Activated CD8-positive, alpha-beta memory T cell treated with anti-CD3 and anti-CD28 coated beads, Interleukin-2, amount 50 U/mL, for 48 hours (primary cell): Measurements from ENCODE around the gene SLC6A19.

Experiments used
- DNase-seq: peaks from one replicate; pipeline ENCODE4 v3.0.0-alpha.2; 2020

SLC6A19 gene

GRCh38 chr5:1211701-1212100, 10.3 kb downstream of the SLC6A19 start:
- DNase-seq: no peak

- DNase-seq: no peak
Observed at GRCh38 chr5:1212271-1212670, 10.9 kb downstream of the SLC6A19 start.

- DNase-seq: no peak
Observed at GRCh38 chr5:1212881-1213280, 11.5 kb downstream of the SLC6A19 start.

- no peak for DNase-seq
Observed at GRCh38 chr5:1213508-1214162, 12.2 kb downstream of the SLC6A19 start.

- DNase-seq: no peak
Observed at GRCh38 chr5:1214163-1214935, 13.0 kb downstream of the SLC6A19 start.

- no peak for DNase-seq
Observed at GRCh38 chr5:1214936-1215220, 13.5 kb downstream of the SLC6A19 start.

GRCh38 chr5:1215320-1216096, 14.1 kb downstream of the SLC6A19 start:
- no peak for DNase-seq

GRCh38 chr5:1216211-1216917, 15.0 kb downstream of the SLC6A19 start:
- DNase-seq: no peak

- DNase-seq: no peak
Observed at GRCh38 chr5:1216918-1217295, 15.5 kb downstream of the SLC6A19 start.

- DNase-seq: no peak
Observed at GRCh38 chr5:1217596-1218206, 16.3 kb downstream of the SLC6A19 start.

GRCh38 chr5:1218351-1219080, 17.1 kb downstream of the SLC6A19 start:
- no peak for DNase-seq

GRCh38 chr5:1219098-1219767, 17.8 kb downstream of the SLC6A19 start:
- DNase-seq: no peak

- DNase-seq: no peak
Observed at GRCh38 chr5:1219768-1220100, 18.3 kb downstream of the SLC6A19 start.

- DNase-seq: no peak
Observed at GRCh38 chr5:1220351-1220750, 19.0 kb downstream of the SLC6A19 start.

GRCh38 chr5:1220831-1221230, 19.4 kb downstream of the SLC6A19 start:
- no peak for DNase-seq

- no peak for DNase-seq
Observed at GRCh38 chr5:1221721-1222120, 20.3 kb downstream of the SLC6A19 start.

GRCh38 chr5:1222147-1222546, 20.8 kb downstream of the SLC6A19 start:
- DNase-seq: no peak

- no peak for DNase-seq
Observed at GRCh38 chr5:1222621-1223277, 21.4 kb downstream of the SLC6A19 start.

- DNase-seq: no peak
Observed at GRCh38 chr5:1223278-1223670, 21.9 kb downstream of the SLC6A19 start.

GRCh38 chr5:1224631-1225030, 23.2 kb downstream of the SLC6A19 start:
- DNase-seq: no peak

- no peak for DNase-seq
Observed at GRCh38 chr5:1225081-1225480, 23.7 kb downstream of the SLC6A19 start, which contains the start of gene SLC6A18. Gene SLC6A18, plus strand, starts transcription at chr5:1225381. Its CDS starts 97 bp downstream, at chr5:1225478.
